ENCODE data around the gene BRD8. TPM values are rescaled to one million over a fixed set of nuclear protein-coding genes. Genes with fewer than 3 reads are reported as not detected.
"Not testable (repeated sequence)": the region's sequence is repeated elsewhere in the genome, so short reads cannot be mapped to it uniquely, and the experiment has no call there.

Gene BRD8
- total and polyA plus RNA-seq, 8 donors, result 20.4 to 58.2 (median 43.0) TPM

DNA sequence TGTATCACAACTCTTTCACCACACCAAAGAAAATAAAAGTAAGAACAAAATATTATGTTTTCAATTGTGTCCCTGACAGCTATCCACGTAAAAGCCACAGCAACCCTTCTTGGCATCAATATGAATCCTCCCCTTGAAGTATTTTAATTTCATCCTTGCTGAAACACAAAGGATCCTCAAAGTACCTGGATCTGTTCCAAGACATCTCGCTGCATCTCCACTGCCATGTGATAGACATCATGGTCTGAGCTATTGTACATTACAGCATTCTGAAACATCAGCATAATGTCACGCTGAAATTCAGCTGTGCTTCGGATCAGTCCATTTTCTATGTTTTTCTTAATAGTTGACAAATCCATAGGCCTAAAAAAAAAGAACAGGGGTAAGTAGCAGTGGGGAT, 17.7 kb downstream of the BRD8 start:
- no peak for TF ChIP-seq EP300 (IDR thresholded peaks at IDR 0.05)
- TF ChIP-seq POLR2AphosphoS5 (IDR thresholded peaks at IDR 0.05), result no peak
- TF ChIP-seq, protein P1, sequence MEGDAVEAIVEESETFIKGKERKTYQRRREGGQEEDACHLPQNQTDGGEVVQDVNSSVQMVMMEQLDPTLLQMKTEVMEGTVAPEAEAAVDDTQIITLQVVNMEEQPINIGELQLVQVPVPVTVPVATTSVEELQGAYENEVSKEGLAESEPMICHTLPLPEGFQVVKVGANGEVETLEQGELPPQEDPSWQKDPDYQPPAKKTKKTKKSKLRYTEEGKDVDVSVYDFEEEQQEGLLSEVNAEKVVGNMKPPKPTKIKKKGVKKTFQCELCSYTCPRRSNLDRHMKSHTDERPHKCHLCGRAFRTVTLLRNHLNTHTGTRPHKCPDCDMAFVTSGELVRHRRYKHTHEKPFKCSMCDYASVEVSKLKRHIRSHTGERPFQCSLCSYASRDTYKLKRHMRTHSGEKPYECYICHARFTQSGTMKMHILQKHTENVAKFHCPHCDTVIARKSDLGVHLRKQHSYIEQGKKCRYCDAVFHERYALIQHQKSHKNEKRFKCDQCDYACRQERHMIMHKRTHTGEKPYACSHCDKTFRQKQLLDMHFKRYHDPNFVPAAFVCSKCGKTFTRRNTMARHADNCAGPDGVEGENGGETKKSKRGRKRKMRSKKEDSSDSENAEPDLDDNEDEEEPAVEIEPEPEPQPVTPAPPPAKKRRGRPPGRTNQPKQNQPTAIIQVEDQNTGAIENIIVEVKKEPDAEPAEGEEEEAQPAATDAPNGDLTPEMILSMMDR (IDR thresholded peaks at IDR 0.05), result no peak
- TF ChIP-seq POLR2A (IDR thresholded peaks at IDR 0.05), result no peak
- Histone ChIP-seq H3K4me1 (no peaks in the 10 kb centered on the region), H3K27me3 (no peaks in the 10 kb centered on the region), H3K36me3 (peaks cover 86 to 100% (median 99%) of the 10 kb centered on the region in 4 donors), H3K4me3 (no peak overlapping the region), H3K27ac (no peak overlapping the region), H3K9me3 (no peaks in the 10 kb centered on the region)
- intact Hi-C loops (cut with DNase I; ENCODE audit: low total_unique reads), result no loop called here
- 89 to 96% (median 93%) methylated on average over 4 of the region's 4 CpGs for WGBS, 5 donors
- DNase-seq, result no peak

DNA sequence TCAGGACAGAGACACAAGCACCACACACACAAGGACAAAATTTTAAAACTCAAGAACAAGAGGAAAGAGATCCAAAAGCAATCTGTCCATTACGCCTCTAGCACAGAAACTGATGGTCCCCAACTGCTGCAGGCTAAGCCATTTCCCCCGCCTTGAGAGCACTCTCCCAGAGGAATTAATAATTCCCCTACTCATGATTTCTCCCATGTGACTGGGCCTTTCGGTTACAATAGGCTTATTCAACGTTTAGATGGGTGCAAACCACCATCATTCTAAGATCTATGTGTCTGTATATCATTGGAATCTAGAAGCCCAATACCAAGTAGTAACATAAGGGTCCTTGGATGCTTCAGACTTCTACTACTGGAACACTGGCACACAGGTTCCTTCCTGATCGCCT, 18.8 kb downstream of the BRD8 start:
- 86 to 95% (median 92%) methylated on average over 5 of the region's 5 CpGs for WGBS, 5 donors
- H3K9me3 ChIP-seq, result no peaks in the 10 kb centered on the region
- H3K27me3 ChIP-seq, result no peaks in the 10 kb centered on the region
- TF ChIP-seq, protein P1 (IDR thresholded peaks at IDR 0.05), result no peak
- TF ChIP-seq POLR2AphosphoS5 (IDR thresholded peaks at IDR 0.05) (no peak), POLR2A (IDR thresholded peaks at IDR 0.05) (no peak), EP300 (IDR thresholded peaks at IDR 0.05) (no peak)
- H3K4me3 ChIP-seq, result no peak overlapping the region
- peaks cover 76 to 93% (median 90%) of the 10 kb centered on the region in 4 donors for H3K36me3 ChIP-seq
- H3K4me1 ChIP-seq, result no peaks in the 10 kb centered on the region
- no peak for DNase-seq
- no peak overlapping the region for H3K27ac ChIP-seq
- intact Hi-C loops (cut with DNase I; ENCODE audit: low total_unique reads), result no loop called here

DNA sequence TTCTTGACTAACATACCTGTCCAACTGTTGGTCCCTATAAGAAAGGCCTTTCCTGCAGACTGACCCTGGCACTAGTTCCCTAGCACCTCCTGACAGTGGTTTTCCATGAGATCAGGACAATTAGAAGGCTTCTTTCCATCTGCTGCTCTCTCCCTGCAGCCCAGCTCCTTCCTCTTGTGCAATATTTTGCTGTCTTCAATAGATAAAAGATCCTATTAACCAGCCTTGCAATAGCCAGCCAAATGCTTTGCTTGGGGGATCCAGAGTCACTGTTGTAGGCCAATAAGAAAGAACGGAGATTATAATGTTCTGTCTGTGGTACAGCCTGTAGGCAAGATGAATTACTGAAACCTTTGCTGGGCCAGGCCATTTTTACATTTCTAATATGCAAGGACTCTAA, 20.8 kb downstream of the BRD8 start:
- 68 to 94% (median 87%) methylated on average over 1 of the region's 1 CpG for WGBS, 5 donors

DNA sequence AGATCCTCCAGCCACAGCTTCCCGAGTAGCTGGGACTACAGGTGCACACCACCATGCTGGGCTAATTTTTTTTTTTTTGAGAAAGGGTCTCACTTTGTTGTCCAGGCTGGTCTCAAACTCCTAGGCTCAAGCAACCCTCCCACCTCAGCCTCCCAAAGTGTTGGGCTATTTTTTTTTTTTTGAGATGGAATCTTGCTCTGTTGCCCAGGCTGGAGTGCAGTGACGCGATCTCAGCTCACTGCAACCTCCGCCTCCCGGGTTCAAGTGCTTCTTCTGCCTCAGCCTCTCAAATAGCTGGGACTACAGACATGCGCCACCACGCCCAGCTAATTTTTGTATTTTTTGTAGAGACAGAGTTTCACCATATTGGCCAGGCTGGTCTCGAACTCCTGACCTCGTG, 22.5 kb downstream of the BRD8 start:
- H3K27me3 ChIP-seq; H3K27ac ChIP-seq; H3K9me3 ChIP-seq; H3K4me1 ChIP-seq; intact Hi-C loops (cut with DNase I; ENCODE audit: low total_unique reads); DNase-seq; H3K4me3 ChIP-seq: not testable (repeated sequence)
- peaks cover 39 to 56% (median 53%) of the 10 kb centered on the region in 4 donors for H3K36me3 ChIP-seq
- WGBS, 5 donors, result 96 to 99% (median 97%) methylated on average over 9 of the region's 9 CpGs

More for the DNA sequence above, 20.8 kb downstream of the BRD8 start:
- H3K9me3 ChIP-seq, result no peaks in the 10 kb centered on the region
- TF ChIP-seq POLR2A (IDR thresholded peaks at IDR 0.05), result no peak
- TF ChIP-seq POLR2AphosphoS5 (IDR thresholded peaks at IDR 0.05), result no peak
- TF ChIP-seq, protein P1 (IDR thresholded peaks at IDR 0.05), result no peak
- TF ChIP-seq EP300 (IDR thresholded peaks at IDR 0.05), result no peak
- no peaks in the 10 kb centered on the region for H3K27me3 ChIP-seq
- no peak overlapping the region for H3K27ac ChIP-seq
- no peaks in the 10 kb centered on the region for H3K4me1 ChIP-seq
- H3K4me3 ChIP-seq, result no peak overlapping the region
- intact Hi-C loops (cut with DNase I; ENCODE audit: low total_unique reads), result no loop called here
- no peak for DNase-seq
- peaks cover 56 to 73% (median 70%) of the 10 kb centered on the region in 4 donors for H3K36me3 ChIP-seq

DNA sequence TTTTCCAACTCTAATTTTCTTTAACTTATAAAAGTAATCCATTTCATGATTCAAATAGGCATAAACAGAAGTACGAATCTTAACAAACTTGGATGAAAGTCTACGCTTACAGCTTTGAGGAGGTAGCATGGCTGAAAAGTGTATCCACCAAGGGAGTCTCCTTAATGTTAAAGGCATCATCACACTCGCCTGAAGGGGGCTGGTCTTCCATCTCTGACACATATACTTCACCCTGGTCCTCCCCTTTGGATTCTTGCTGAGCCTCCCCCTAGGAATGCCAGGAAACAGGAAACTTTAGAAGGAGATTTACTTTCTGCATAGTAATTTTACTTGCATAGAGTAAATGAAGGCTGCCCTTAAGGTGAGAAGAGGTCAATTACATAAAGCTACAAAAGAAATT, 28.9 kb downstream of the BRD8 start:
- H3K9me3 ChIP-seq, result no peaks in the 10 kb centered on the region
- TF ChIP-seq POLR2A (IDR thresholded peaks at IDR 0.05) (no peak), EP300 (IDR thresholded peaks at IDR 0.05) (no peak), POLR2AphosphoS5 (IDR thresholded peaks at IDR 0.05) (no peak)
- H3K27ac ChIP-seq, result no peak overlapping the region
- H3K36me3 ChIP-seq, result no peaks in the 10 kb centered on the region
- no peak overlapping the region for H3K4me3 ChIP-seq
- H3K4me1 ChIP-seq, result peaks cover 0 to 4% (median 0%) of the 10 kb centered on the region in 4 donors
- 48 to 62% (median 52%) methylated on average over 3 of the region's 3 CpGs for WGBS, 5 donors
- no peak for DNase-seq
- intact Hi-C loops (cut with DNase I; ENCODE audit: low total_unique reads), result no loop called here
- no peaks in the 10 kb centered on the region for H3K27me3 ChIP-seq

All from stomach (tissue), 9 donors.